HepG2 (cell line): ENCODE data around the gene FAM221B. TPM values are rescaled to one million over a fixed set of nuclear protein-coding genes. Genes with fewer than 3 reads are reported as not detected.

Experiments
- ATAC-seq: fragments of 200-7000 bp; cut with Tn5 transposase; 3 replicates; pipeline ENCODE4 v1.9.1; 2020; ENCODE audit warnings: mild to moderate bottlenecking, moderate library complexity
- BruUV-seq: library from RNA; stranded (reverse); fragments of 400-500 nt; replicated peaks from 2 replicates; lab custom pipeline; 2021; lab: Mats Ljungman, UMichigan
- CTCF ChIA-PET: fragments of 300-600 bp; formaldehyde crosslinking; extraction: SDS; loops from one replicate; lab custom pipeline; 2021; ENCODE audit warnings: low total read pairs, inconsistent platforms, low intra/inter-chr PET ratio; lab: Yijun Ruan, JAX
- POLR2A ChIA-PET: fragments of 350-600 bp; sonication (Branson Sonifier 250); formaldehyde crosslinking; loops from one replicate; lab custom pipeline; 2020; ENCODE audit warnings: antibody characterized with exemption, inconsistent platforms; lab: Yijun Ruan, JAX
- DNase-seq: peaks from one replicate; pipeline ENCODE4 v3.0.0-alpha.2; 2015; ENCODE audit warnings: low spot score
- FAIRE-seq: peaks from 3 replicates; lab custom pipeline; 2011; peaks lifted over from hg19 to GRCh38; lab: Jason Lieb, UNC
- H2AFZ ChIP-seq: one replicate; pipeline ENCODE4 v1.6.1; 2011; ENCODE audit warnings: low read length, inconsistent platforms
- H3K27ac ChIP-seq: fragments of 300-600 bp; 3 replicates; pipeline ENCODE4 v1.8.0; 2011; ENCODE audit warnings: mixed run types, mild to moderate bottlenecking, mixed read lengths, low read length, inconsistent platforms; ENCODE audit not compliant: insufficient read depth; ENCODE audit errors: extremely low read length
- H3K27me3 ChIP-seq, 2 experiments: fragments of 200-600 bp in 1 of 2; 2 replicates in 1 of 2; 3 replicates in 1 of 2; pipeline versions ENCODE4 v1.6.0 to v1.8.0; 2011; ENCODE audit warnings: low read length in 2 of 2, mild to moderate bottlenecking in 2 of 2, moderate library complexity in 2 of 2, inconsistent platforms in 1 of 2; ENCODE audit not compliant: insufficient read depth in 2 of 2, control insufficient read depth in 1 of 2
- H3K36me3 ChIP-seq, 2 experiments: fragments of 200-600 bp in 1 of 2; replicated peaks in 1 of 2; 2 replicates in 1 of 2; 3 replicates in 1 of 2; pipeline versions ENCODE4 v1.5.1 to v1.8.0; 2011; ENCODE audit warnings: low read length in 2 of 2, inconsistent platforms in 1 of 2; ENCODE audit not compliant: insufficient read depth in 2 of 2, control insufficient read depth in 1 of 2
- H3K4me1 ChIP-seq: 2 replicates; pipeline ENCODE4 v1.5.1; 2012; ENCODE audit warnings: low read length, inconsistent platforms; ENCODE audit not compliant: insufficient read depth
- H3K4me2 ChIP-seq: 2 replicates; pipeline ENCODE4 v1.6.0; 2011; ENCODE audit warnings: low read depth, low read length, inconsistent platforms
- H3K4me3 ChIP-seq, 3 experiments: fragments of 200-600 bp in 1 of 3; sonication (generic), shearing (Covaris generic) in 1 of 3; replicated peaks in 1 of 3; 2 replicates each; pipeline ENCODE4 v1.5.1; 2011 to 2016; ENCODE audit warnings: low read length in 3 of 3, inconsistent platforms in 2 of 3, low read depth in 2 of 3, mild to moderate bottlenecking in 2 of 3, control low read depth in 1 of 3, mixed read lengths in 1 of 3; ENCODE audit not compliant: insufficient read depth in 1 of 3
- H3K79me2 ChIP-seq: one replicate; pipeline ENCODE4 v1.6.1; 2011; ENCODE audit warnings: low read length, inconsistent platforms; ENCODE audit not compliant: insufficient read depth
- H3K9ac ChIP-seq: 2 replicates; pipeline ENCODE4 v1.6.0; 2011; ENCODE audit warnings: mild to moderate bottlenecking, low read depth, low read length, inconsistent platforms; ENCODE audit not compliant: insufficient read depth
- H3K9me3 ChIP-seq: 2 replicates; pipeline ENCODE4 v1.5.1; 2012; ENCODE audit warnings: mild to moderate bottlenecking, low read length
- H4K20me1 ChIP-seq: 2 replicates; pipeline ENCODE4 v1.6.0; 2011; ENCODE audit warnings: inconsistent platforms, mild to moderate bottlenecking, low read length, moderate library complexity; ENCODE audit not compliant: insufficient read depth
- BCL3 ChIP-seq: sonication (generic); formaldehyde crosslinking; IDR thresholded peaks from 2 replicates; pipeline ENCODE4 v1.5.1; 2020; ENCODE audit warnings: mild to moderate bottlenecking, missing genetic modification reagents, moderate library complexity
- RNF2 ChIP-seq: fragments of 450-650 bp; conservative IDR thresholded peaks from 2 replicates; pipeline ENCODE4 v1.6.1; 2016; ENCODE audit warnings: low read depth
- ZBTB4 ChIP-seq: sonication (generic); formaldehyde crosslinking; IDR thresholded peaks from 2 replicates; pipeline ENCODE4 v1.4.0; 2020; ENCODE audit warnings: missing genetic modification reagents, mild to moderate bottlenecking, borderline replicate concordance
- ZNF142 ChIP-seq: sonication (generic); formaldehyde crosslinking; IDR thresholded peaks from 2 replicates; pipeline ENCODE4 v1.4.0; 2020; ENCODE audit warnings: missing genetic modification reagents
- ZNF18 ChIP-seq: sonication (generic); formaldehyde crosslinking; IDR thresholded peaks from 2 replicates; pipeline ENCODE4 v1.8.0; 2022; ENCODE audit warnings: mild to moderate bottlenecking, missing genetic modification reagents; ENCODE audit not compliant: insufficient replicate concordance
- WGBS: methylation state at CpG from one replicate; pipeline ENCODE4 v1.1.6; 2017; ENCODE audit warnings: low lambda C conversion rate; 5-methylcytosine and 5-hydroxymethylcytosine counted together
- in situ Hi-C: cut with HindIII; loops from 2 replicates; pipeline ENCODE4 v1.10.0; 2017; ENCODE audit warnings: low pct_unique_long_range_greater_than_20kb; ENCODE audit not compliant: extremely low pct_ligation_motif_present
- intact Hi-C: fragments of 100-400 bp; cut with micrococcal nuclease; formaldehyde crosslinking; loops from one replicate; pipeline ENCODE4 v1.10.0; 2022; ENCODE audit not compliant: unreplicated experiment
- polyA plus RNA-seq, 8 experiments: library from polyadenylated mRNA; depleted of rRNA in 3 of 8; stranded (reverse) in 7 of 8; unstranded in 1 of 8; fragments of >200 nt; fragmentation: Illumina TruSeq in 4 of 8; extraction: Trizol in 4 of 8; gene quantifications; 2 replicates each; pipeline versions ENCODE4 v1.2.1 to v1.2.3, GENCODE V29; 2011 to 2016; ENCODE audit warnings: low read depth in 4 of 8, missing spikeins in 1 of 8, mixed read lengths in 1 of 8; ENCODE audit not compliant: insufficient read depth in 1 of 8
- total RNA-seq, 5 experiments: library from RNA; depleted of rRNA; stranded (reverse); fragments of >200 nt; fragmentation: Illumina TruSeq; extraction: Trizol; gene quantifications; 2 replicates each; pipeline ENCODE4 v1.2.3, GENCODE V29; 2016; ENCODE audit warnings: low read depth in 1 of 5

The FAM221B gene
- total and polyA plus RNA-seq, 2 of the 13 experiments (the other 11 are each of a cell fraction or from before 2014, with no cell fraction given), result not detected

GRCh38 chr9:35812025-35812602 lies 16.4 kb downstream of the FAM221B start, which contains the start of gene SPAG8 (continued):
- TF ChIP-seq RNF2 (no peak), ZNF142 (CRISPR knock-in tag) (no peak)
- TF ChIP-seq, all 625 proteins: peak for 160

- H3K9me3 ChIP-seq, result no peaks in the 10 kb centered on the region
- TF ChIP-seq BCL3 (0 out of 2 replicates have a peak, but pooled peaks have one; percentile 35), ZBTB4 (CRISPR knock-in tag) (0 out of 2 replicates have a peak, but pooled peaks have one; percentile 14), ZNF18 (CRISPR knock-in tag) (no peak)
Measured at GRCh38 chr9:35811381-35812024, 17.0 kb downstream of the FAM221B start.

More at GRCh38 chr9:35811381-35812024, 17.0 kb downstream of the FAM221B start:
- FAIRE-seq (no peak), ATAC-seq (no peak), DNase-seq (no peak)
- Histone ChIP-seq H3K9ac (peak overlapping the region; percentile 66; the same call in 1 of the 2 replicates), H2AFZ (no peak overlapping the region), H4K20me1 (no peaks in the 10 kb centered on the region), H3K27me3 (no peaks in the 10 kb centered on the region), H3K27ac (peak overlapping the region; percentile 62), H3K79me2 (peaks cover 5% of the 10 kb centered on the region), H3K36me3 (peaks cover 4% of the 10 kb centered on the region in 2 experiments; a peak in 2 of 5 replicates), H3K4me2 (peak overlapping the region; percentile 87), H3K4me1 (peaks cover 36% of the 10 kb centered on the region), H3K4me3 (peak overlapping the region; percentile 48 to 68 (median 56))
- ChIA-PET POLR2A (interaction anchor here (0.6 to 1.3 kb wide), 6 partner anchors 11 to 121 kb away, joined by 3 to 5 read pairs (median 3); partner anchors contain the start of genes CREB3 and TLN1), CTCF (no interaction called here)
- no TSS peak for BruUV-seq
- intact Hi-C loops, result no loop called here
- in situ Hi-C loops, result no loop called here
- WGBS, result 17% methylated on average over 6 of the region's 12 CpGs
